ENCODE results near the gene DBR1.

- no peak for TF ChIP-seq EZH2 (IDR thresholded peaks at IDR 0.05; ENCODE audit: insufficient read depth, poor library complexity, severe bottlenecking)
- no peak for TF ChIP-seq EZH2phosphoT487 (IDR thresholded peaks at IDR 0.05; ENCODE audit: insufficient read depth, low read depth)
Observed at GRCh38 chr3:138222131-138222941, 47.6 kb upstream of the DBR1 start.
